EH (cell line): ENCODE measurements around the gene SRP68.
A peak's percentile ranks its signal among the peaks of the same experiment; 100 is the strongest.

Source experiments
- DNase-seq: peaks from one replicate; pipeline ENCODE4 v3.0.0-alpha.2; 2015; ENCODE audit warnings: low read depth

Gene SRP68

GRCh38 chr17:76017481-76018339 is 54.6 kb downstream of the SRP68 start:
- no peak for DNase-seq

- no peak for DNase-seq
Observed at GRCh38 chr17:76014925-76015261, 57.4 kb downstream of the SRP68 start.

DNA sequence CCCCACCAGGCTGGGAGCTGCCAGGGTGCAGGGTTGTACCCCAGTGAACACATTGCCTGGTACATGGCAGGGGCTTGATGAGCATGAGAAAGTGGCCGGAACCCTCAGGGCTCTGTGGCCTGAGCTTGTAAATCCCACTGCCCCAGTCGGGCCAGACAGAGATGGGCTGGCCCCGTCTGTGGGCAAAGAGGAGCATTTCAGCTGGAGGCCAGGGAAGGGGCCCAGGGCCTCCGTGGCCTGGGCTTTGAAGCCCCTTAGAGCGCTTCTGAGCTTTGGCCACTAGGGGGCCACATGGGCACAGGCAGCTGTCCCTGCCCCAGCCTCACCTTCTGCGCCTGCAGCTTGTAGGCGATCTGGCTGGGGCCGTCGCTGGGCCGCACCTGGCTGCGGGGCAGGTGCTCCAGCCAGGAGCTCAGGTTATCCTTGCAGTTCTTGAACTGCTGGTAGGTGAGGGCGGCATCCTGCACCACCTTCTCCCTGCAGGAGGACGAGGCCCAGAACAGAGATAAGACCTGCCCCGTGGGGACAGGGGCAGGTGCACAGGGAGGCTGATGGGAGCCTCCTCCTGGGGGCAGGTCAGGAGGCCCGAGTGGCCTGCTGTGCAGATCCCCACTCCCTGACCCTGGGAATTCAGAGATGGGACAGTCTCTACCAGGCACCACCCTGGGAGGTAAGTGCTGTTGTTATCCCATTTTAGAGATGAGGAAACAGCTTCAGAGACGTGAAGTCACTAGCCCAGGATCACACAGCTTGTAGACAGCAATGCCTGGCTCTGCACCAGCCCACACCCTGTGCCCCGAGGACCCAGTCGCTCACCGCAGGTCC is 58.0 kb downstream of the SRP68 start:
- peak; percentile 69 for DNase-seq

GRCh38 chr17:76013377-76013932 is 58.9 kb downstream of the SRP68 start:
- no peak for DNase-seq

- peak; percentile 25 for DNase-seq
Observed at GRCh38 chr17:76011951-76012350, 60.4 kb downstream of the SRP68 start.

- no peak for DNase-seq
Observed at GRCh38 chr17:76009969-76010661, 62.2 kb downstream of the SRP68 start.

DNA sequence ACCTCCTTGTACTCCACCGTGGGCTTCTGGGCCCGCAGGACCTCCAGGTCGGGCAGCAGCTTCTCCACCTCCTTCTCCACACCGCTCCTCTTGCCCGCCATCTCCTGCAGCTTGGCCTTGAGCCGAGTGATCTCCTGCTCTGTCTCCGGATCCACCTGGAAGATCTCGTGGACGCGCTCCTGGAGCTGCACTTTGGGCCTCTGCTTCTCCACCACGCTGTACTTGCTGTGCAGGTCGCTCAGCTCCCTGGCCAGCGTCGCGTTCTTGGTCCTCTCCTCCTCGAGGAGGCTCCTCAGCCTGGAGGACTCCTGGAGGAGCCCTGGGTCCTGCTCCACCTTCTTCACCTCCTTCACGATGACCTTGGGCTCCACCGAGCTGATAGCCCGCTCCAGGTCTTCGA is 62.9 kb downstream of the SRP68 start:
- DNase-seq, result no peak

DNA sequence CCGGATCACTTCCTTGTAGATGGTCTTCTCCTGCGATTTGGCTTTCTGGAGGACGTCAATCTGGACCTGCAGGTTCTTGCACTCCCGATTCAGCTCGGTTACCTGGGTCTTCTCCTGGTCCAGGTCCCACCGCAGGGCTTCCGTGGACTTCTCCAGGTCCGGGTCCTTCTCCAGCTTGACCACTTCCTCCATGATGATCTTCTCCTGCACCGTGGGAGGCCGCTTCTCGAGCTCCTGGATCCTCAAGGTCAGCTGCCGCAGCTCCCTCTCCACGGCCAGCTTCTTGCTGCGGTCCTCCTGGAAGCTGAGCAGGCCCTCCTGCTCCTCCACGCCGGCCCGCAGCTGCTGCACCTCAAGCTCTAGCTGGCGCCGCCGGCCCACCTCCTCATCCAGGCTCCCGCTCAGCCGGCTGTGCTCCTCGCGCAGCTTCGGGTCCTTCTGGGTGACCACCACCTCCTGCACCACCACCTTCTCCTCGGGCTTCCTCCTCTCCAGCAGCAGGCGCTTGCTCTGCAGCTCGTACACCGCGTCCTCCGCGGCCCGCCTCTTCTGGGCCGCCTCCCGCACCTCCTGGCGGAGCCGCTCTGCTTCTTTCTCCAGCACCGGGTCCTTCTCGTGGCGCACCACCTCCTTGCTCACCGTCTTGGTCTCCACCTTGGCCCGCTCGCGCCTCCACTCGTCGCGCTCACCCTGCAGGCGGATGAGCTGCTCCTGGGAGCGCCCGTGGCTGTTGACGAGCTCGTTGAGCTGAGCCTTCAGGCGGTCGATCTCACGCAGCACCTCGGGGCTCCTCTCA is 63.5 kb downstream of the SRP68 start:
- no peak for DNase-seq

GRCh38 chr17:76008208-76008607 is 64.1 kb downstream of the SRP68 start:
- DNase-seq, result no peak

DNA sequence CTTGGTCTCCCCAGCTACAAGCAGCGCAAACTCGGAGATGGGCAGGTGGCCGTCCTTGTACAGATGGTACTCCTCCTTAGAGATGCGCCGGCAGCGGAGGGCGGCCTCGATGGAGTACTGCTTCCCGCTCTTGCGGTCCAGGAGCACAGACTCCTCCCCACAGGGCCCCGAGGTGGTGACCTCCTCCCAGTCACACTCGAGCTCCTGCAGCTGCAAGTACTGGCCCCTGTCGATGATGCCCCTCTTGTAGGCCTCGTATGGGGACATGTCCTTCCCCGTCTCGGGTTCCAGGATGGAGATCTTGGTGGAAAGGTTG is 64.5 kb downstream of the SRP68 start:
- no peak for DNase-seq

- DNase-seq, result no peak
Observed at GRCh38 chr17:76007131-76007849, 65.0 kb downstream of the SRP68 start.

DNA sequence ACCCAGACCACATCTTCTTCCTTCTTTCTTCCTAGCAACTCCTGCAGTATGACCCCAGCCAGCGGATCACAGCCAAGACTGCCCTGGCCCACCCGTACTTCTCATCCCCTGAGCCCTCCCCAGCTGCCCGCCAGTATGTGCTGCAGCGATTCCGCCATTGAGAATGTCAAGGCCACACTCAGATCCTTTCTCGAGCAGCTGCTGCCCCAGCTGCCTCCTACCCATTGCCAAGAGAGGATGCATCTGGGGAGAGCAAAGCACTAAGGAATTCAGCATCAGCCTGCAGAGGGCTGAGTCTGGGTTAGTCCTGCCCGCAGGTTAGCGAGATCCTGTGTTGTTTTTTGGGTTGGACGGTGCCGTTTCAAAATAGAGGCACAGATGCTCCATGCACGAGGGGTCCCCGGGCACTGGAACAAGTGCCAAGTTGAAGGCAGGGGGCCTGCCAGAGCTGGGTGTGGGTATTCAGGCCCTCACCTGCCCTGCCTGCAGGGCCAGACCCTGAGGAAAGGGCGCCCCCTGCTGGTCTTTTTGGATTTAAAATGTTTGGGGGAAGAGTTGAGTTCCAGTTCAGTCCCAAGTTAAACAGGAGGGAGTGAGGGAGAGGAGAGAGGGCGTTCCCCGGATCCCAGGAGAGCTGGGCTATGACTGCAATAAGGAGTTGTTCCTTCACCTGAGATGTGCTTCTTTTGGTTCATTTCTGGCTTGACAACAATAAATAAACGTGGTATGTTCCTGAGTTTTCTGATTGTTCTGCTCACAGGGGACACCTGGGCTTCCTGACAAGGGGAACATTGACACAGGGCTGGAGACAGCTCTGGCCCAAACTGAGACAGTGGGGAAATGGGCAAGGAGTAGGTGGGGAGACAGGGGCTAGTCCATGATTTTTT is 66.8 kb downstream of the SRP68 start:
- DNase-seq, result peak; percentile 65

DNA sequence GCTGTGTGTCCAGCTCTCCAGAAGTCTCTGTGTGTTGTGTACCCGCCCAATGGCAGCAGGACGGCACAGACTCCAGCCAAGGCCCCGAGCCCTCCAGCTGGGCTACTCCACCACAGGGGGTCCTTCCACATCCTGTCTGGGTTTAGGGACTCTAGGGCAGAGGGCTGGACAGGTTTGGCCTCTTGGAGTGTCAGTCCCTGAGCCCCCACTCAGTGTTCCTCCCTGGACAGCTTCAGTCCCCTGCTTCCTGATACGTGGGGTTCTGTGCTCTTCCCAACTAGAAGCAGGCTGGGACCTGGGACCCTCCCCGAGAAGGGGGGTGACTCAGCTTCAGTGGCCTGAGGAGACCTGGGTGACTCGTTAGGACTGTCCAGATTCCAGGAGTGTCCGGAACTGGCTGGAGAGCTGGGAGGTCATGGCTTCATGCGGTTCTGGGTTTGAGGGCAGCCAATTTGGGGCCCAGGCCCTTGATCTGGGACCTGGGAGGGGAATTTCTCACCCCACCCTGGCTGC is 67.5 kb downstream of the SRP68 start:
- peak; percentile 23 for DNase-seq

DNA sequence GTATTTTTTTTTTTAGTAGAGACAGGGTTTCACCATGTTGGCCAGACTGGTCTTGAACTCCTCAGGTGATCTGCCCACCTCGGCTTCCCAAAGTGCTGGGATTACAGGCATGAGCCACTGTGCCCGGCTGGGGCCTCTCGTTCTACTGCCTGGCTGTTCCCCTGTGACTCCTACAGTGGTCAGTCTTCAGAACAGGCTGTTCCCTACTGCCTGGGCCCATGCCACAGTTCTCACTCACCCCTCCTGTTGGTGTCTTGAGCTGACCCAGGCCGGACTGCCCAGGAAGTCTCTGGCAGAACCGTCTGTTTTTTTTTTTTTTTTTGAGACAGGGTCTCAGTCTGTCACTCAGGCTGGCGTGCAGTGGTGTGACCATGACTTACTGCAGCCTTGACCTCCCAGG is 68.4 kb downstream of the SRP68 start:
- no peak for DNase-seq

- no peak for DNase-seq
Observed at GRCh38 chr17:76002100-76002499, 70.2 kb downstream of the SRP68 start.

DNA sequence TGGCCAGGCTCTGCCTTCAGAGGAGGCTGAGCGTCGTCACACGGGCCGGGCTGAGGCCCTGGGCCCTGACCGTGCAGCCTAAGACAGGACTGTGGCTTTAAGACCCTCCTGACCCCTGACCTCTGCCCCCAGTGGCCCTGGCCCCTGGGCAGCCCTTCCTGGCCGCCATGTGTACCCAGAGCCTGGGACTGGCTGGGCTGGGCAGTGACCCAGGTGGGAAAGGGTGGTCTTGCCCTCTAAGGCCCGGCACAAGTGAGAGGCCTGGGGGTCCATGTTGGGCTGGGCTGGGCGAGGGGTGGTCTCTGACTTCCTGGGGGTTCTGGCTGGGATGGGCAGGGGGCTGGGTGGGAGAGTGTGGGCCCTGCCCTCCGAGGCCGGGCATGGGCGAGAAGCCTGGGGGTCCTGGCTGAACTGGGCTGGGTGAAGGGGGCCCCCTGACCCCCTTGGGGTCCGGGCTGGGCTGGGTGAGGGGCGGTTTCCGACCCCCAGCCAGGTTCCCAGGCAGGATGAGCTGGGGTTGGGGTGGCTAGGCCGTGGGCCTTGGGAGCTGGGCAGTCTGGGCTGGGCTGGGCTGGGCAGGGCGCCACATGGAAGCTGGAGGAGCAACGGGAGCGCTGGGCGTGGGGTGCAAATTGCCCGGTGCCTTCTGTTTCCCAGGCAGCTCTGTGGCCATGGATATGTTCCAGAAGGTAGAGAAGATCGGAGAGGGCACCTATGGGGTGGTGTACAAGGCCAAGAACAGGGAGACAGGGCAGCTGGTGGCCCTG is 71.4 kb downstream of the SRP68 start, which contains the start of gene CDK3:
Gene CDK3 (plus strand): TSS at position 101 of the 767 bp plus-strand sequence. CDS start 571 bp downstream, at position 672.
- no peak for DNase-seq

DNA sequence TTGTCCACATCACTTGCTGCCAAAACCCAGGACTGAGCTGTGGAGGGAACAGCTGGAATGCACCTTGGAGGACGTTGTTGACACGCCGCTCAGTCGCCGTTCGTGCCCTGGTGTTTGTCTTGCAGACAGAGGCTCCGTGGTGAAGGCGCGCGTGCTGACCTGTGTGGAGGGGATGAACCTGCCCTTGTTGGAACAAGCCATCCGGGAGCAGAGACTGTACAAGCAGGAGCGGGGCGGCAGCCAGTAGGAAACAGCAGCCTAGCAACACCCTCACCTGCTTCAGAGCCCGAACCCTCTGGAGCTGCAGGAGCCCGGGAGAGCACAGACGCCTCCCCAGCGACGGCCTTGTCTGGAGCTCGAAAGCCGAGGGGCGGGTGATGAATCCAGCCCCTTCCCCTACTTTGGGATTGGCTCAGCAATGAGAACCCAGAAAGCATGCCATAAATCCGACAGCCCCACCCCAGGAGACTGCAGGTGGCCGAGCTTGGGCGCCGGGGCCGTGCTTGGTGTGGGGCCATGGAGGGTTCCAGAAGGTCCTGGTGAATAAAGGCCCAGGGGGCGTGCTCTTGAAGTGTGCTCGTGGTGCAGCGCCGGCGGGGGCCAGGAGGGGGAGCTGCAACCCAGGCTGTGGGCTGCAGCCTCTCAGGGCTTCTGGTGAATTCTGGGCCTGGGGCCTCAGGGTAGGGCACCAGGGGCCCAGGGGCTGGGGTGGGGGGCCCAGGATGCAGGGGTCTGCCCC is 72.1 kb downstream of the SRP68 start:
- peak; percentile 44 for DNase-seq

GRCh38 chr17:75998327-75998795 is 74.0 kb downstream of the SRP68 start:
- DNase-seq, result peak; percentile 47
